Measurements from ENCODE around the gene FIG4. TPM values are rescaled to one million over a fixed set of nuclear protein-coding genes. Genes with fewer than 3 reads are reported as not detected.

FIG4 gene
- polyA plus RNA-seq, 1 donor from 2014 or later: 35.4 TPM

GRCh38 chr6:109672175-109672574 lies 18.9 kb upstream of the FIG4 start:
- Histone ChIP-seq H3K9me3 (ENCODE audit: low read length) (no peaks in the 10 kb centered on the region), H3K9ac (ENCODE audit: low read length) (no peak overlapping the region), H4K20me1 (ENCODE audit: insufficient read depth) (no peaks in the 10 kb centered on the region), H3K4me3 (ENCODE audit: low read length) (no peak overlapping the region), H3F3A (ENCODE audit: insufficient read depth, low read length, poor library complexity, severe bottlenecking) (no peaks in the 10 kb centered on the region), H3K36me3 (ENCODE audit: insufficient read depth, low read length) (no peaks in the 10 kb centered on the region), H3K27ac (ENCODE audit: low read length) (no peak overlapping the region), H3K4me2 (ENCODE audit: low read length) (no peak overlapping the region), H3K79me2 (replicated peaks; ENCODE audit: insufficient read depth, low read length) (no peaks in the 10 kb centered on the region), H3K27me3 (ENCODE audit: insufficient read depth, low read depth, low read length) (no peaks in the 10 kb centered on the region), H3K9me2 (ENCODE audit: insufficient read depth, low read length) (no peaks in the 10 kb centered on the region), H2AFZ (ENCODE audit: low read depth, low read length) (no peak overlapping the region)
- TF ChIP-seq MXI1 (conservative IDR thresholded peaks at IDR 0.05; ENCODE audit: poor library complexity, severe bottlenecking): no peak

- no peak overlapping the region for H2AFZ ChIP-seq (ENCODE audit: low read depth, low read length)
- no peak overlapping the region for H3K4me3 ChIP-seq (ENCODE audit: low read length)
- no peak overlapping the region for H3K4me2 ChIP-seq (ENCODE audit: low read length)
- H4K20me1 ChIP-seq (ENCODE audit: insufficient read depth): no peaks in the 10 kb centered on the region
- H3K9ac ChIP-seq (ENCODE audit: low read length): no peak overlapping the region
- H3K79me2 ChIP-seq (replicated peaks; ENCODE audit: insufficient read depth, low read length): no peaks in the 10 kb centered on the region
- H3K9me2 ChIP-seq (ENCODE audit: insufficient read depth, low read length): no peaks in the 10 kb centered on the region
- no peak overlapping the region for H3K27ac ChIP-seq (ENCODE audit: low read length)
- TF ChIP-seq EP300 (conservative IDR thresholded peaks at IDR 0.05; ENCODE audit: poor library complexity, severe bottlenecking): no peak
- no peak for TF ChIP-seq EZH2 (IDR thresholded peaks at IDR 0.05; ENCODE audit: borderline replicate concordance, insufficient read depth, low read length, poor library complexity, severe bottlenecking)
- no peak for TF ChIP-seq POLR2AphosphoS5 (IDR thresholded peaks at IDR 0.05)
- no peak for TF ChIP-seq MXI1 (conservative IDR thresholded peaks at IDR 0.05; ENCODE audit: poor library complexity, severe bottlenecking)
- no peak for TF ChIP-seq CTCF (IDR thresholded peaks at IDR 0.05; ENCODE audit: poor library complexity, severe bottlenecking)
- no peak for TF ChIP-seq TAF1 (IDR thresholded peaks at IDR 0.05; ENCODE audit: low read depth)
- TF ChIP-seq SMC3 (conservative IDR thresholded peaks at IDR 0.05; ENCODE audit: poor library complexity): no peak
- no peak for TF ChIP-seq REST (IDR thresholded peaks at IDR 0.05; ENCODE audit: borderline replicate concordance)
- no peak for TF ChIP-seq RAD21 (conservative IDR thresholded peaks at IDR 0.05)
- no peaks in the 10 kb centered on the region for H3K36me3 ChIP-seq (ENCODE audit: insufficient read depth, low read length)
- no peaks in the 10 kb centered on the region for H3K9me3 ChIP-seq (ENCODE audit: low read length)
- no peaks in the 10 kb centered on the region for H3F3A ChIP-seq (ENCODE audit: insufficient read depth, low read length, poor library complexity, severe bottlenecking)
- no peaks in the 10 kb centered on the region for H3K27me3 ChIP-seq (ENCODE audit: insufficient read depth, low read depth, low read length)
Observed at GRCh38 chr6:109672839-109673238, 18.3 kb upstream of the FIG4 start.

- no peaks in the 10 kb centered on the region for H3K79me2 ChIP-seq (replicated peaks; ENCODE audit: insufficient read depth, low read length)
- no peak overlapping the region for H3K9ac ChIP-seq (ENCODE audit: low read length)
- no peaks in the 10 kb centered on the region for H3F3A ChIP-seq (ENCODE audit: insufficient read depth, low read length, poor library complexity, severe bottlenecking)
- no peak overlapping the region for H3K27ac ChIP-seq (ENCODE audit: low read length)
- no peak overlapping the region for H3K4me2 ChIP-seq (ENCODE audit: low read length)
- no peaks in the 10 kb centered on the region for H4K20me1 ChIP-seq (ENCODE audit: insufficient read depth)
- no peaks in the 10 kb centered on the region for H3K27me3 ChIP-seq (ENCODE audit: insufficient read depth, low read depth, low read length)
- H3K9me2 ChIP-seq (ENCODE audit: insufficient read depth, low read length): no peaks in the 10 kb centered on the region
- H3K9me3 ChIP-seq (ENCODE audit: low read length): no peaks in the 10 kb centered on the region
- H3K4me3 ChIP-seq (ENCODE audit: low read length): no peak overlapping the region
- TF ChIP-seq RAD21 (conservative IDR thresholded peaks at IDR 0.05) (no peak), EZH2 (IDR thresholded peaks at IDR 0.05; ENCODE audit: borderline replicate concordance, insufficient read depth, low read length, poor library complexity, severe bottlenecking) (no peak), REST (IDR thresholded peaks at IDR 0.05; ENCODE audit: borderline replicate concordance) (no peak), CTCF (IDR thresholded peaks at IDR 0.05; ENCODE audit: poor library complexity, severe bottlenecking) (no peak), SMC3 (conservative IDR thresholded peaks at IDR 0.05; ENCODE audit: poor library complexity) (no peak), POLR2AphosphoS5 (IDR thresholded peaks at IDR 0.05) (no peak), TAF1 (IDR thresholded peaks at IDR 0.05; ENCODE audit: low read depth) (no peak), EP300 (conservative IDR thresholded peaks at IDR 0.05; ENCODE audit: poor library complexity, severe bottlenecking) (no peak), MXI1 (conservative IDR thresholded peaks at IDR 0.05; ENCODE audit: poor library complexity, severe bottlenecking) (no peak)
- H2AFZ ChIP-seq (ENCODE audit: low read depth, low read length): no peak overlapping the region
- no peaks in the 10 kb centered on the region for H3K36me3 ChIP-seq (ENCODE audit: insufficient read depth, low read length)
Observed at GRCh38 chr6:109676724-109677123, 14.4 kb upstream of the FIG4 start.
